GM15510 (cell line): ENCODE data around the gene YWHAQ.

Source experiments
- POLR2A ChIP-seq: IDR thresholded peaks from 3 replicates; pipeline ENCODE4 v1.6.1; 2011; ENCODE audit warnings: borderline replicate concordance; ENCODE audit not compliant: insufficient read length; ENCODE audit errors: extremely low read depth

The YWHAQ gene

DNA sequence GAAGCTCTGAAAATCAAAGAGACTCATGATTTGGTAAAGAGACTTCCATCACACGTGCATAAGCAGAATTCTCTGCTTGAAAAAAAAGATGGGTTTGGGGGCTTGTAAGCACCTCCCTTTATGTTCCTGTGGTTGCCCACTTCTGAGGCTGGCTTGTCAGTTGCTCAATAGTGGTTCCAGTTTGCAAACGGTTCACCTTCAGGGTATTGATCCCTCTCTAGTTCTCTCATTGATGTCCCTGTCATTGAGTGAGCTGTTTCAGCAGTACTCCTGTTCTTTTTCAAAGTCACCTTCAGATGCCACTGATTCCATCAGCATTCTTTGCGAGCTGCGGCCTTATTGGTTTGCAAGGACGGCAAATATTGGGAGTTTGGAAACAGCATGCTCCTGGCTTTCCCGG, 17.1 kb upstream of the YWHAQ start:
- TF ChIP-seq POLR2A, result no peak

DNA sequence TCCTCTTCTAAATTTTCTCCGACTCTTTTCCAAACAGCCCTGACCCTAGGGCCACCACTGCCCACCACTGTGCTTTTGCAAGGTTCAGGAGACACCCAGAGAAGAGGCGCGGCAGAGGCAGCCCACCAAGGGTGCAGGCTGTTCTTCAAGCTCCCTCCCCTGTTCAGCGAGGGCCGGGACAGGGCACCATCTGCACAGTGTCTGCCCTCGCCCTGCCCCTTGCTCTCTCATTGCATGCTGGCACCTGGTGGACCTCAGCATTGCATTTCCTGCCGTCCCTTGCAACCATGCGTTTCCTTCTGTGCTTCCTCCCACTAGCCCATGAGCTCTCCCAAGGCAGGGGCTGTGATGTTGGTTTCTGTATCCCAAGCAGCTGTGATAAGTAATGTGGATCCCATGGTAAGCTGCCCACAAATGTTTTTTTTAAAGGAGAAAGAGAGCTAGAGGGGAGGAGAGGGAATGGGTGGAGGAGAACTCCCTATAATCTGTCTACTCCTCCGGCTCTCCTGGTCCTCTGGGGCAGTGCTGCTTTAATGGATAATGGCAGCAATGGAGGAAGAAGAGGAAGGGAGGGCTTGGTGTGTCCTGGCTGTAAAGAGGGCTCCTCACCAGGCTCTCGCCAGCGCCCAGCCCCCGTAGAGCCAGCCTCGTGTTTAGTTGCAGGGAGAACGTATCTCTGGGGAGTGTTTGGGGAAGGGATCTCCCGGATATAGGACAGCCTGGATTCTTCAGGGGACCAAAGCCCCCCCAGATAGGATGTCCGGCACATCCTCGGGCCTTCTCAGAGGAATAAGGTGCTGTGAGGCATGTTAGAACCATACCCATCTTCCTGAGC, 15.6 kb upstream of the YWHAQ start:
- no peak for TF ChIP-seq POLR2A

DNA sequence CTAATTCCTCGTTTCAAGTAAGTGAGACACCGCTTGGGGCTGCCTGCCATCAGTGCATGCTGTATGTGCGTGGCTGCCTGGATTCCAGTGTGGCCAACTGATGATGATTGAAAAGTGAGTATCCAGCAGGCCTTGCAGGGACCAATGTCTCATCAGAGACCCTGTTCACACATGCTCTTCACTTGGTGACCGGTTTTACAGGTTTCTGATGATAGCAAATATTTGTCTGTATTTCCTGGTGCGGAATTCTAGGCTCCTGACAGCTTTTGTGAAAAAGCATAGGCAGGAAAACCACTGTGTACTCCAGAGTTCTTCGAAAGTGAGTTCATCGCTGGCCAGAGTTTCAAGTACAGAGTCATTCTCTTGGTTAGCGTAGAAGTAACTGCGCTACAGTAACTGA, 13.8 kb upstream of the YWHAQ start:
- TF ChIP-seq POLR2A, result no peak

DNA sequence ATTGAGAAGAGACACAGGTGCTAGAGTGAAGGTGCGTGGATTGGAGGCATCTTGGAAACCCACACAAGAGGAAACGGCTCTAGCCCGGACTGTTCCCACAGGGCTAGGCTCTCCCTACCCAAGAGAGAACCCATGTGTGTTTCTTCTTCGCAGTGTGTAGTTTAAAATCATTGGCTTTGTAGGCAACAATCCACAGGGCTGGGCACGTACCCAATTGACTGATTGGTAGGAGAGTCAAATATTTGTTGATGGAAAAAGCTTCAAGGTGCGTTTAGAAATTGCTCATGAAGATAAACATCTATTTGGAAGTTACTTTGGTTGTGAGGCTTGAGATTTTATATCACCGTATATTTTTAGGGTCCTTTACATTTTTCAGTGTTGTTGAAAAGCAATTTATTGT, 13.2 kb upstream of the YWHAQ start:
- no peak for TF ChIP-seq POLR2A

DNA sequence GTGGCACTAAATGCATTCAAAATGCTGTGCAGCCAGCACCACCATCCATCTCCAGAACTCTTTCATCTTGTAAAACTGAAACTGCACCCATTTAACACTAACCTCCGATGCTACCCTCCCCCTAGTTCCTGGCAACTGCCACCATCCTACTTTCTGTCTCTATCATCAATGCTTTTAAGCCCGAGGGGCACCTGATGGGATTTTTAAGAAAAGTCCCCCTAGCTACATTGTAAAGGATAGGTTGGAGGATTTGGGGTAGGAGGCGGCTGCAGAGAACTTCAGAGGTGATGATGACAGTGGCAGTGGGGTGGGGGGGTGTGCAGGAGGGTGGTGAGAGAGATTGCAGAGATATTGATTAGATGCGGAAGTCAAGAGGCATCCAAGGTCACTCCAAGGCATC, 10.8 kb upstream of the YWHAQ start:
- no peak for TF ChIP-seq POLR2A

DNA sequence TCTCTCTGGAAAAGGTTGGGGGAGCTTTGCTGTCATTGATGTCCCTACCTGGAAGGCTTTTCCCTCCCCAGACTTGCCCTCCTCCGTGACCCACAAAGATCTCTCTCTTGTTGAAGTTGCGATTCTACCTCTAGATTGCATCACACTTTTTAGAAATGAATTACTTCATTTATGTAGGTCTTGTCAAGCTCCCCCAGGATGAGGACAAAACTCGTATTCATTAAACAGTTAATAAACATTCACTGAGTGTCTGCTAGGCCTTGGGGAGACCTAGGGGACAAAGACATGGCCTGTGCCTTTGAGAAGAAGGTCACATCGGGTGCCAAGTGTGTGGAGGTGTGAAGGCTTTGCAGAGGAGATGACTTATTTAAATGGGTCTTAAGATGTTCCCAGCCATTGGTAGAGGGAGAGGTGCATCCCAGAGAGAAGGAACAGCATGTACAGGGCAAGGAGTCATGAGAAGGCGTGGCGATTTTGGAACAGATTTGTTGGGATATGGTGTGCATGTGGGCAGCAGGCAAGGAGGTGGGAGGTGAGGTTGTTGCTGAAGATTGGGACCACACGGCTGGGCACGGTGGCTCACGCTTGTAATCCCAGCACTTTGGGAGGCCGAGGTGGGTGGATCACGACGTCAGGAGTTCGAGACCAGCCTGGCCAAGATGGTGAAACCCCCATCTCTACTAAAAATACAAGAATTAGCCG, 9.8 kb upstream of the YWHAQ start:
- no peak for TF ChIP-seq POLR2A

DNA sequence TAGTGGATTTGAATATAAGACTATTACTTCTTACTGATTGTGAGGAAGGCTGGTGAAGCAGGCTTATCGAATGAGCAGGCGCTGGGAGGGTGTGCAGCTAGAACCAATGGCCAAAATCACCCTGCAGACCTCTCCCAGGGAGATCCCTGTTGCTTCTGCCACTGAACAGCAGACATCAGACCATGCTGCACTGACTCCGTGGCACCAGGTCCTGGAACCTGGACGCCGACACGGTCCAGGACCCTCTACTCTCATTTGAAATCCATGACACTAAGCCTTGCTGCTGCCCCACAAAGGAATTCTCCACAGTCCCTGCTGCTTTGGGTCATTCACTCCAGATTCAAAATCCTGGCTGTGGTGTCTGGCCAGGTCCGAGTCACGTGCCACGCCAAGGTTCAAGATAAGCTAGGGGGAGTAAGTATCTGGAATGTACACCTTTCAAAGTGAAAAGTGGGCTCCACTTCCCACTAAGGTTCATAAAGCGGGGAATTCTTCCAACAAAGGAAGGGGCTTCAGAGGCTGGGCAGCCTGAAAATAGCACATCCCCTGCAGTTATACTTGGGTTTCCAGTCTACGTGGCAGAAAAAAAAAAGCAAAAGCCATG, 9.0 kb upstream of the YWHAQ start:
- no peak for TF ChIP-seq POLR2A

DNA sequence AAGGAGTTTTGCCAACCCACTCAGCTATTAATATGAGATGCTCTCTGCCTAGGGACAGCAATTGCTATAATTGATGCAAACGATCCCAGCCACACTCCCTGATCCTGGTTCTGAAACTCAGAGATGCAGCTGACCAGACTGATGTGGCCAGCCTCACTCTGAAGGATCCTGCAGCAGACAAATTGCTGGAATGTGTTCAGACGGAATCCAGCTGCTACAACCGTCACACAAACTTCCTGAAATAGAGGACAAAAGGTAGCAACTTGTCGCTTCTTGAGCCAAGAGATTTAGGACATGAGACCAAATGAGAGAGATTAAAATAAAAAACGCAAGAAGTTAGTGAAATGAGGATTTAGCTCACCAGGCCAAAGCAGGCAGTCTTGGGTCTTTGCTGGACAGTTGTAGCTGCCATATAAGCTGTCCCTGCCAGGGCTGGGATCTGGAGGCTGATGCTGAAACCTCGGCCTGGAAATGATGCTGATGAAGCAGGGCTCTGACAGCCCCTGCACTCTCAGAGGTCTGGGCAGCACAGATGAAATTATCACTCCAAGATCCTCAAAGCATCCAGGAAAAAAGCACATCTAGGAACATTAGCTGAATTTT, 8.3 kb upstream of the YWHAQ start:
- no peak for TF ChIP-seq POLR2A

DNA sequence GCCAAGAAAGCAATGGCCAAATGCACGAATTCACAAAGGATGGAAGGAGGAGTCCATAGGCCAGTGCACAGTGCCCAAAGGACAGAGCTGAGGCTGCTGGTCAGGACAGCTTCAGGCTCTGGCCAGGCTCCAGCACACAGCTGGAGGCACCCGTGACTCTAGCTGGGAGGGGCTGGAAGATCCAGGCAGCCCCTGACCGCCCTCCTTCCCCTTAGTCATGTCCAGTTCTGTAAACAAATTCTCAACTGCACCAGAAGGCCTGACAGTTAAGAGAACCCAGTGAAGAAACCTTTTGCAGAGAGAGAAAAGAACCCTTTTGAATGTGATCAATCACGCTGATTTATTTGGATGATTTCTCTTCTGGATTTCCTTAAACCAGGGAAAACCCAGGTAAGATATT, 7.7 kb upstream of the YWHAQ start:
- no peak for TF ChIP-seq POLR2A

DNA sequence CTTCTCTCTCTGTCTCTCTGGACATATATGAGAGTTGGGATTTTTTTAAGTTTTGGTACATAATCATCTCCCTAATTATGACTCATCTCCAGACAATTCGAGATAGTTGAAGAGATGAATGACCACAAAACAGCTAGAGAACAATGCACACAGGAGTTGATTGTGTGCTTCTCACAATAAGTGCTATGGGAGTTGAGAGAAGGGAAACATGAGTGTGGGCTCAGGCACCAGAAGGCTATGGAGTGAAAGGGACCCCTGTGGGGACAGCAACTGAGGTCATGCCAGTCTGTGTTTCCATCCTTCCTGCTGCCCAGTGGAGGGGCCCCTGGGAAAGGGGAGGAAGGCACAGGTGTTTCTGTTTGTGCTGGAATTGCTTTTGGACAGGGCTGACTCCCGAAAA, 6.5 kb upstream of the YWHAQ start:
- TF ChIP-seq POLR2A, result no peak

DNA sequence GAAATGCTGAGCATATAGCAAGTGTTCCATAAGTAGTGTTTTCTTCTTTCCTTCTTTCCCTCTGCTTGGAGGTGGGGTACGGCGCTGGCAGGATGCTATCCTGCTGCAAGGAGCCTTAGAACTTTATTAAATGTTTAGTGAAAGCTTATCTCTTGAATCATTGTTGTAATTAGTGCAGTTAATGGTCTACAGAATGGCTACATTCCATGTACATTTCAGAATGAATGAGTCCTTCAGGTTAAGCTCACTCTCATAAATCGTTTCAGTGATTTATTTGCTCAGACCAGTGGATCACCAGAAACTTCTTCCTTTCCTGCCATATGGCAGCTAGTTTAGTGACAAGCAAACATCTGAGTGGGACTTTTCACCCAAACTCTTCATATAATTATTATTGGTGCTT, 3.3 kb upstream of the YWHAQ start:
- TF ChIP-seq POLR2A, result no peak

DNA sequence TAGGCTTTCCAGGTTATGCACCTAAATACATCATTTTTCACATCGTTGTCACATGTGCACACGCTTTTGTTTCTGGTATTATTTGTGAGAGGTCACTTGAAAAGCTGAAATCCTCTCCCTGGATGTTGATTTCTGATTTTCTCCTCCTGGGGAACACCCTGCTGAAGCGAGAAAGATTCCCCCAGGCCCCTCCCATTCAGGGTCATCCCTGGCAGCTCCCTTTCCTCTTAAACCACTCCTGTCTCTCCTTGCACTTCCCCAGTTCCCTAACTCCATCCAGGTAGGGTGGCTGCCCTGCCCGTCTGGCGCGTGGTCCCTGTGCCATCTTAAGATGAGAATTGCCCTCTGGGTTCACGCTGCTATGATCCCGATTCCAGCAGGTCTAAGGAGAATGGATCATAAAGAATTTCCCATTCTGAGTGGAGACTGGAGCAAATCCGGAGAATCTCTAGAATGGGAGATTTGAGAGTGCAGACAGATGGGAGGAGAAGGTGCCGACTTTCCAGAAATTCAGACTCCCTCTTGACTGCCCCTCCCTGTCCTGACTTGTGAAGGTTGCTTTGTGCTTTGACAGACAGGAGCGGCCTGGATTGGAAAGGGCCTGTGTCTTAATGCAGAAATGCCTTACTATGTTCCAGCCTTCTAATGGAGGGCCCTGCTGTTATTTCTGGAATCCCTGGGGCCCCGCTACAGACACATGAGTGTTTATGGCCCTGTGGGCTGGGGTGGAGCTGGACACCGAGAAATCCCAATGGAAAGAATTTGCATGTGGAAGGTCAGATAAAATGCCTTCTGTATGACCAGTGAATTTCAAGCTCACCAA, 1.3 kb upstream of the YWHAQ start:
- TF ChIP-seq POLR2A, result no peak

DNA sequence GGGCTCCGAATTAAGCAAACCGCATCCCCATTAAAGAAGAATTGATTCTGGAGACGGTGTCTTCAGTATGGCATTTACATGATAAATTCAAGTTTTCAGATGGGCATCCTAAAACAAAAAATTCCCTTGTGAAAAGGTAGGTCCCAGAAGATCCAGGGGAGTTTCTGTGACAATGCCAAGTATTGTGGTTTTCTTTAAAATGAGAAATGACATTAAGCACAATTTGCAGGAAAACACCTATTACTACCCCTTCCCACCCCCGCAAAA, 689 bp upstream of the YWHAQ start:
- no peak for TF ChIP-seq POLR2A

DNA sequence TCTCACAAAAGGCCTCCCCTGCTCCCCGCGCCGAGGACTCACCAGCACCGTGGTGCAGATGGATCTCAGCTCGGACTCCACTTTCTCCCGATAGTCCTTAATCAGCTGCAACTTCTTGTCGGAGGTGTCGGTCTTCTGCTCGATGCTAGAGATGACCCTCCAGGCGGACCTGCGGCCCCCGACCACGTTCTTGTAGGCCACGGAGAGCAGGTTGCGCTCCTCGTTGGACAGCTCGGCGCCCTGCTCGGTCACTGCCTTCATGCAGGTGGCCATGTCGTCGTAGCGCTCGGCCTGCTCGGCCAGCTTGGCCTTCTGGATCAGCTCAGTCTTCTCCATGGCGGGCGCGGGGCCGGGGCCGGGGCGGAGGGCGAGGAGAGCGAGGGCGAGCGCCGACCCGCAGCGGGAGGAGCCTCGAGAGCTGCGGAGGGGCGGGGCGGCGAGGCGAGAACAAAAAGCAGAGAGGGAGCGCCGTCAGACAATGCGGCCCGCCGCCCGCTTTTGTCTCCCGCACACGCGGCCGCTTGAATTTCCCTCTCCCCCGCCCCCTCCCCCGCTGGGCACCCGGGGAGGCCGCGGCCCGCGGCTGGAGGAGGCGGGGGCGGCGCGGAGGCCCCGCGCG, 571 bp downstream of the YWHAQ start:
- TF ChIP-seq POLR2A, result no peak

DNA sequence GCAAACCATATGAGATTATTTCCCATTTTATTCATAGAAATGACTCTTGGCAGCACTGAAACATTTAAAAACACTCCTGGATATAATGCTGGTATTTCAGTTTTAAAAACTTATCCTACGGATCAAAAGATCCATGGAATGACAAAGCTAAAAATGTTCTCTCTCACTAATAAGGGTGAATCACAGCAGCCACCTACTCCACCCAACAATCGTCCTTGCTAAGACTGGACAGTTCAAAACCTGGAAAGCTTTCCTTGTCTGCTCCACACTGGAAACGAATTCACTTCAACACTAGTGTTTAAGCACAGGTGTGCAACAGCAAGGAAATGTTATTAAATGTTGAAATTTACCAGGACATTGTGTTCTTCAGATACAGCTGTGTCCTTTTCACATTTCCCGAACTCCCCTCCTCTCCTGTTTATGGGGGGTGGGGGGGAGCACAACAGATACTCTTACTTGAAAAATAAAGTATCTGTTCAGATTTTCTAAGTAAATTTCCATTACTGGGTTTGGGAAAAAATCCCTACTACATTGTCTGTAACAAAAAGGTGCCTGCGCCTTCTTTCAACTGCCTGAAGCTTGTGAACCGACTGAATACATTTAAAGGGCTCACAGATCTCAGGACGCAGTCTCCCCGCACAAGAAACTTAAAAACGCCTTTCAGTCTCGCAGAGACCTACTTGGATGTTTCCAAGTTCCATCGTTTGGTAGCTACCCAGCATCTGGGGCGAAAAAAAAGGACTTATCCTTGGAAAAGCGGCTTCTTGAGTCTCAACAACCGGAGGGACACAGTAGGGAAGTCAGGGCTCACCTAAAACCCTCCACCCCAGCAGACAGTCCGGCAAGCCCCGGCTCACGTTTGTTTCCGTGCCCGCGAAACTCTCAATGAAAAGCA, 1.3 kb downstream of the YWHAQ start:
- TF ChIP-seq POLR2A, result no peak
